Naive B cell (primary cell): ENCODE data around the gene CDH22. TPM values are rescaled to one million over a fixed set of nuclear protein-coding genes. Genes with fewer than 3 reads are reported as not detected.

ENCODE experiments used
- ATAC-seq, 2 donors: fragments of 150-1000 bp; cut with Tn5 transposase; 2 replicates each; pipeline ENCODE4 v1.10.0; 2021; ENCODE audit warnings: low read depth in 2 of 2, mild to moderate bottlenecking in 2 of 2, moderate library complexity in 2 of 2
- DNase-seq: peaks from one replicate; pipeline ENCODE4 v3.0.0; 2022
- H3K27ac Mint-ChIP-seq, 6 donors: one replicate each; pipeline ENCODE4 v1.8.0; 2020 to 2022; ENCODE audit warnings: mild to moderate bottlenecking in 6 of 6, mixed read lengths in 6 of 6, moderate library complexity in 5 of 6, inconsistent platforms in 2 of 6
- H3K27me3 Mint-ChIP-seq, 3 donors: one replicate each; pipeline ENCODE4 v1.8.0; 2021 to 2022; ENCODE audit warnings: mixed read lengths in 3 of 3, mild to moderate bottlenecking in 1 of 3
- H3K36me3 Mint-ChIP-seq, 2 donors: one replicate each; pipeline ENCODE4 v1.8.0; 2020 to 2022; ENCODE audit warnings: mixed read lengths in 2 of 2, inconsistent platforms in 1 of 2, mild to moderate bottlenecking in 1 of 2
- H3K4me1 Mint-ChIP-seq, 3 donors: one replicate each; pipeline ENCODE4 v1.8.0; 2020 to 2022; ENCODE audit warnings: mixed read lengths in 3 of 3, inconsistent platforms in 1 of 3, mild to moderate bottlenecking in 1 of 3, moderate library complexity in 1 of 3
- H3K4me3 Mint-ChIP-seq, 8 donors: one replicate each; pipeline ENCODE4 v1.8.0; 2020 to 2022; ENCODE audit warnings: mild to moderate bottlenecking in 8 of 8, mixed read lengths in 8 of 8, moderate library complexity in 8 of 8, inconsistent platforms in 2 of 8
- H3K9me3 Mint-ChIP-seq, 7 donors: one replicate each; pipeline ENCODE4 v1.8.0; 2020 to 2022; ENCODE audit warnings: mixed read lengths in 7 of 7, mild to moderate bottlenecking in 5 of 7, inconsistent platforms in 2 of 7, moderate library complexity in 1 of 7
- polyA plus RNA-seq, 6 donors: library from polyadenylated mRNA; unstranded; fragments of 300-500 nt; fragmentation: Illumina TruSeq; gene quantifications; one replicate each; pipeline ENCODE4 v1.2.3, GENCODE V29; 2021; ENCODE audit warnings: low read depth in 6 of 6

CDH22 gene
- polyA plus RNA-seq, 6 donors from 2014 or later: not detected

GRCh38 chr20:46324379-46324778, 16.1 kb upstream of the CDH22 start:
- Mint-ChIP-seq H3K27me3 (peaks cover 36 to 61% (median 57%) of the 10 kb centered on the region in 3 donors), H3K4me1 (peaks cover 0 to 1% (median 0%) of the 10 kb centered on the region in 3 donors), H3K27ac (no peak overlapping the region), H3K9me3 (no peaks in the 10 kb centered on the region), H3K4me3 (no peak overlapping the region), H3K36me3 (no peaks in the 10 kb centered on the region)
- DNase-seq: no peak
- ATAC-seq: no peak

- Mint-ChIP-seq H3K27ac (no peak overlapping the region), H3K27me3 (peaks cover 42 to 61% (median 60%) of the 10 kb centered on the region in 3 donors), H3K36me3 (no peaks in the 10 kb centered on the region), H3K4me3 (no peak overlapping the region), H3K4me1 (no peaks in the 10 kb centered on the region), H3K9me3 (no peaks in the 10 kb centered on the region)
- no peak for ATAC-seq
- no peak for DNase-seq
Observed at GRCh38 chr20:46323557-46323956, 15.3 kb upstream of the CDH22 start.

GRCh38 chr20:46322641-46323040, 14.3 kb upstream of the CDH22 start:
- Mint-ChIP-seq H3K27me3 (peaks cover 43 to 64% (median 61%) of the 10 kb centered on the region in 3 donors), H3K27ac (no peak overlapping the region), H3K4me3 (no peak overlapping the region), H3K4me1 (no peaks in the 10 kb centered on the region), H3K9me3 (no peaks in the 10 kb centered on the region), H3K36me3 (no peaks in the 10 kb centered on the region)
- no peak for DNase-seq
- ATAC-seq: no peak

GRCh38 chr20:46317685-46318177, 9.4 kb upstream of the CDH22 start:
- Mint-ChIP-seq H3K36me3 (no peaks in the 10 kb centered on the region), H3K4me3 (no peak overlapping the region), H3K4me1 (no peaks in the 10 kb centered on the region), H3K9me3 (no peaks in the 10 kb centered on the region), H3K27me3 (peaks cover 77 to 94% (median 92%) of the 10 kb centered on the region in 3 donors), H3K27ac (no peak overlapping the region)
- ATAC-seq (no peak), DNase-seq (no peak)

- no peaks in the 10 kb centered on the region for H3K9me3 Mint-ChIP-seq
- H3K4me1 Mint-ChIP-seq: peaks cover under 1 to 2% (median 2%) of the 10 kb centered on the region in 3 donors
- peak overlapping the region in 1 of 6 donors; percentile 69 for H3K27ac Mint-ChIP-seq
- H3K36me3 Mint-ChIP-seq: no peaks in the 10 kb centered on the region
- DNase-seq (no peak), ATAC-seq (no peak)
- peaks cover 73 to 93% (median 89%) of the 10 kb centered on the region in 3 donors for H3K27me3 Mint-ChIP-seq
- no peak overlapping the region for H3K4me3 Mint-ChIP-seq
Observed at GRCh38 chr20:46316984-46317684, 8.8 kb upstream of the CDH22 start.

DNA sequence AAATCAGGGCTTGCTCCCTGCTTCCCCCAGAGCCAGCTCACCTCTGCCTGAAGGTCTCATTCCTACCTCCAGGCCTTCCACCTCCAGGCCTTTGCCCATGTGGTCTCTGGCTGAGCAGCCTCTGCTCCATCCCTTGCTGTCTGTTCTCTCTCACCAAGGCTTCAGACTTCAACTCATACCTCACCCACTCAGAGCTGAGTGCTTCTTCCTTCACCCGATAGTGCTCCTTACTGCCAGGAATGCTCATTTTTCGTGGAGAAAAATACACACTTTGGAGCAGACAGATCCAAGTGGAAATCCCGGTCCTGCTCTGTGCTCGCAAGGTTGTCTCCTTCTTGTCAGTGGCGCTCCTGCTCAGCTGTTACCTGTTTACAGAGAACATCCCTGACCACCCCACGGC, 7.0 kb upstream of the CDH22 start:
- no peak for ATAC-seq
- no peaks in the 10 kb centered on the region for H3K9me3 Mint-ChIP-seq
- peaks cover 0 to under 1% of the 10 kb centered on the region in 2 donors for H3K36me3 Mint-ChIP-seq
- H3K4me3 Mint-ChIP-seq: no peak overlapping the region
- peaks cover 6 to 7% (median 7%) of the 10 kb centered on the region in 3 donors for H3K4me1 Mint-ChIP-seq
- no peak for DNase-seq
- H3K27me3 Mint-ChIP-seq: peaks cover 73 to 93% (median 91%) of the 10 kb centered on the region in 3 donors
- H3K27ac Mint-ChIP-seq: no peak overlapping the region

DNA sequence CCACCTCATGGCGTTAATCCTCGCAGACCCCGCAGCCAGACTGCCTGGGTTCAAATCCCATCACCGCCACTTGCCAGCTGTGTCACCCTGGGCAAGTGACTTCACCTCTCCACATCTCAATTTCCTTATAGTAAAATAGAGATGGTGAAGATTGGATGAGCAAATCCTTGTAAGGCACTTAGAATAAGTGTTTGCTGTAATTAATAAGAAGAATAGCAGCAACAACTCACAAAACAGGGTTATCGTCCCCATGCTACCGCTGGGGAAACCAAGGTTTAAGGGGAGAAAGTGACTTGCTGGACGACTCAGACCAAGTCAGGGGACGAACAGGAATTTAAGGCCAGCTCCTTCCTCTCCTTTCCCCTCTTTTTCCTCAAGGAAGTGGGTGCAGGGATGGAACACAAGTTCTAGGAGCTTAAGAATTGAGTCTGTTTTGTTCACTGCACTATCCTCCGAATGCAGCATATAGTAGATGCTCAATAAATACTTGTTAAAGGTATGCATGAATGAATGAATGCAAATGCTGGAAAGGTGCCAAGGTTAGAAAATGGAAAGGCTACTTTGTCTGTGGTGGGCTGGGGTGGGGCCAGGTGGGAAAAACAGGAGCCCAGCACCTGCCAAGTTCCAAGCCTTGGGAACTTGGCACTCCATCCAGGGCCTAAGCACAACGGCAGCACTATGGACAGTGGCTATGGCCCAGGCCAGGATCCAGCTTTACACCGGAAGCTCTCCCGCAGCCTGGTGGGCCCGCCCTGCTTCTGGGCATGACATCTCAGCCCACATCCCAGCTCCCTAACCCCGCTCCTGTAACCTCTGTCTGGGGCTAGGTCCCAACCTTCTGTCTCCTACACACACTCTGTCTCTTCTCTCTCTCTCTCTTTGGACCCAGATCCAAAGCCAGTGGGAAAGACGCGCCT, 4.9 kb upstream of the CDH22 start:
- Mint-ChIP-seq H3K4me1 (peaks cover 7 to 21% (median 13%) of the 10 kb centered on the region in 3 donors), H3K36me3 (peaks cover 0 to 12% of the 10 kb centered on the region in 2 donors), H3K9me3 (peaks cover 0 to 3% (median 0%) of the 10 kb centered on the region in 7 donors), H3K27me3 (peaks cover 79 to 91% (median 90%) of the 10 kb centered on the region in 3 donors), H3K27ac (peak overlapping the region in 1 of 6 donors; percentile 67), H3K4me3 (no peak overlapping the region)
- ATAC-seq (no peak), DNase-seq (no peak)

DNA sequence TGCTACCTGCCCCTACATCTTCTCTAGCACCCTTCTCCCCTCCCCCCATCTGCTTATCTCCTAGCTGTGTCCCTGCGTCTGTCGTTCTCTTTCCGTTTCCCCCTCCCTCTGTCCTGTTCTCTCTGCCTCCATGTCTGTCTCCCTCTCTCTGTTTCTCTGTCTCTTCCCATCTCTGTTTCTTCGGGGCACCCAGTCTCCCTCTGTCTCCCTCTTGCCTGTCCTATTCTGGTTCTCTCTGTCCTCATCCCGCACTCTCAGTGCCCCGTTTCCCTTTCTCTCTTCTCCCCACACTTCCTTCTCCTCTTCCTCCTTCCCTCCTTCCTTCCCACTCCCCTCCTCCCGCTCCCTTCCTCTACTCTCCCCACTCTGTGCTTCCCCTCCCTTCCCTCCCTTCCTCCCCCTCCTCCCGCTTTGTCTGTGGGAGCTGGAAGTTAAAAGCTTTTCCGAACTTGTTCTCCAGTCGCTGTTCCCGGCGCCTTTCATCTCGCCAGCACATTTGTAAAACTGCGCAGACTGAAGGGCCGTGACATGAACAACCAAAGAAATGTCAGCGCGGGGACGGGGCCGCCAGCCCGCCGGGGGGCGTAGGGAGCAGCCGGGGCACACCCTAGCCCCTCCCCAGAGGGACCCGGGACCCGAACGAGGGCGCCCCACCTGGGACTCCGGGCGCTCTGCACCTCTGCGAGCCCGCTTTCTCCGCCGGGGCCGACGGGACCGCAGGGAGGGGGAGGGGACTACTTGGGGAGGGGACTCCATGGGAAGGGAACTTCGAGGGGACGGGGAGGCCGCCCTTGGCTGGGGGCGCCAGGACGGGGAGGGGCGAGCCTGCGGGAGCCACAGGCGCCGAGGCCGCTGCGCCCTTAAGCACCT, 4.0 kb upstream of the CDH22 start:
- peaks cover 0 to 3% (median 0%) of the 10 kb centered on the region in 7 donors for H3K9me3 Mint-ChIP-seq
- peaks cover 7 to 21% (median 13%) of the 10 kb centered on the region in 3 donors for H3K4me1 Mint-ChIP-seq
- peaks cover 79 to 85% (median 84%) of the 10 kb centered on the region in 3 donors for H3K27me3 Mint-ChIP-seq
- peaks cover 0 to 12% of the 10 kb centered on the region in 2 donors for H3K36me3 Mint-ChIP-seq
- peak overlapping the region in 5 of 8 donors; percentile 23 to 75 (median 29) for H3K4me3 Mint-ChIP-seq
- DNase-seq (no peak), ATAC-seq (peak in 1 of 2 donors; percentile 19)
- H3K27ac Mint-ChIP-seq: peak overlapping the region in 1 of 6 donors; percentile 6

- ATAC-seq: no peak
- H3K4me1 Mint-ChIP-seq: peaks cover 10 to 21% (median 14%) of the 10 kb centered on the region in 3 donors
- H3K27ac Mint-ChIP-seq: peak overlapping the region in 2 of 6 donors; percentile 6 to 69
Observed at GRCh38 chr20:46311719-46312074, 3.4 kb upstream of the CDH22 start.

DNA sequence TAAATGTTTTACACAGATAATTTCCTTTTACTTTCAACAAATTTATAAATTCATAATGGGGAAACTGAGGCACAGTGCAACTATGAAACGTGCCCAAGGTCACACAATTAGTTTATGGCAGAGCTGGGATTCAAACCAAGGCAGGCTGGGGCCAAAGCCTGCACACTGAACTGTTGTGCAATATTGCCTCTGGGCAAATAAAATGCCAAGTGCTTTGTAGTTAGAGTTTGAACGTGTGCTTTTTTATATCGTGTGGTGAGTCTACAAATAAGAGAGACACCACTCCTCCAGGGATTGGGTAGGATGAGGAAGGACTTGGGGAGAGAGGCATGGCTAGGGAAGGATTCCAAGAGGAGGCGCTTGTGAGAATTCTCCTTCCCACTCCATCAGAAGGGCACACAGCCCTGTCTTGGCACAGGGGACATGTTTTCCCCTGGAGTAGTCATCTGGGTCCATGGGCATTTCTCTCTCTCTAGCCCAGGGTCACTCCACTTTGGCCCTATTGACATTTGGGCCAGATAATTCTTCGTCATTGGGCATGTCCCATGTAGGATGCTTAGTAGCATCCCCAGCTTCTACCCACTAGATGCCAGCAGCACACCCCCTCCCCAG, 2.8 kb upstream of the CDH22 start:
- Mint-ChIP-seq H3K4me3 (peak overlapping the region in 2 of 8 donors; percentile 16 to 28), H3K4me1 (peaks cover 16 to 21% (median 19%) of the 10 kb centered on the region in 3 donors), H3K36me3 (peaks cover 0 to 12% of the 10 kb centered on the region in 2 donors), H3K9me3 (peaks cover 0 to 3% (median 0%) of the 10 kb centered on the region in 7 donors), H3K27me3 (peaks cover 78 to 83% (median 82%) of the 10 kb centered on the region in 3 donors), H3K27ac (no peak overlapping the region)
- ATAC-seq: no peak
- DNase-seq: no peak

More at GRCh38 chr20:46311719-46312074, 3.4 kb upstream of the CDH22 start:
- Mint-ChIP-seq H3K27me3 (peaks cover 76 to 83% (median 82%) of the 10 kb centered on the region in 3 donors), H3K9me3 (peaks cover 0 to 3% (median 0%) of the 10 kb centered on the region in 7 donors), H3K4me3 (peak overlapping the region in 5 of 8 donors; percentile 23 to 75 (median 29)), H3K36me3 (peaks cover 0 to 12% of the 10 kb centered on the region in 2 donors)
- DNase-seq: no peak

GRCh38 chr20:46309945-46310344, 1.6 kb upstream of the CDH22 start:
- Mint-ChIP-seq H3K27me3 (peaks cover 74 to 83% (median 80%) of the 10 kb centered on the region in 3 donors), H3K4me1 (peaks cover 16 to 21% (median 19%) of the 10 kb centered on the region in 3 donors), H3K4me3 (peak overlapping the region in 6 of 8 donors; percentile 13 to 63 (median 46)), H3K27ac (no peak overlapping the region), H3K36me3 (peaks cover 0 to 12% of the 10 kb centered on the region in 2 donors), H3K9me3 (peaks cover 0 to 3% (median 0%) of the 10 kb centered on the region in 7 donors)
- ATAC-seq: no peak
- no peak for DNase-seq

DNA sequence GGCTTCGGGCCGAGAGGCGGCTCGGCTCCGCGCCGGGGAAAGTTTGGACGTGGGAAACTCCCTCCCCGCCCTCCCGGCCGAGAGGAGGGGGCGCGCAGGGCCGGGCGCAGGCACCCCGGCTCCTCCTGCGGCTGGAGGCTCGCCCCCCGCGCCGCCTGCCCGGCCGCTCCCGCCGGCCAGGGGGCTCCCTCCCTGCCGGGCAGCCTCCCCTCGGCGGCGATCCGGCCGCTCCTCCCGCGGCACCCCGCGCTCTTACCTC, 370 bp downstream of the CDH22 start:
- no peak for ATAC-seq
- DNase-seq: no peak

More for the DNA sequence above, 370 bp downstream of the CDH22 start:
- H3K27me3 Mint-ChIP-seq: peaks cover 70 to 83% (median 80%) of the 10 kb centered on the region in 3 donors
- peaks cover 16 to 21% (median 19%) of the 10 kb centered on the region in 3 donors for H3K4me1 Mint-ChIP-seq
- H3K36me3 Mint-ChIP-seq: peaks cover 0 to 12% of the 10 kb centered on the region in 2 donors
- H3K9me3 Mint-ChIP-seq: peaks cover 0 to 3% (median 0%) of the 10 kb centered on the region in 7 donors
- peak overlapping the region in 2 of 8 donors; percentile 44 to 62 for H3K4me3 Mint-ChIP-seq
- no peak overlapping the region for H3K27ac Mint-ChIP-seq
